ENCODE data around the gene ADARB1.
A peak's percentile ranks its signal among the peaks of the same experiment; 100 is the strongest.

The ADARB1 gene

DNA sequence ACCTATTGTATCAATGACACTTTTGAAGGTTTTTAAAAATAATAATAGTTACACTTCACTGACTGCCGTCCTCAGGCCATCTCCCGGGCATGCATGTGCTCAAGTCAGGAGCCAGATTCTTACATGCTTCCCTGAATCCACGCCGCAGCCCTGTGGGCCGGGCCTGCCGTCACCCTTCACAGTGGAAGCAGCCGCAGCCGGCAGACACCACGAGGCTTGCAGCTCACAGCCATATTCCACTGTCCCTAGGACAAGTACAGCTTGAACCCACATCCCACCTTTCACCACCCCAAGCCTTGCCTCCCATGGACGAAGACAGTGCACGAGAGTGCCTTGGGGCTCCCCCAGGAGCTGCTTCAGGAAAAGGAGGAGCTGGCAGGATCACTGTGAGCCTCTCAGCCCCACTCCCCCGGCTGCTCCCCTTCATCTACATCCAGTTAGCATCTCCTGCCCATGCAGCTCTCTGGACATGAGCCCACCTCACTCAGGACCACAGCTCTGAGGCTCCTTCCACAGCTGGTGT lies 136.1 kb downstream of the ADARB1 start:
- DNase-seq = no peak

DNA sequence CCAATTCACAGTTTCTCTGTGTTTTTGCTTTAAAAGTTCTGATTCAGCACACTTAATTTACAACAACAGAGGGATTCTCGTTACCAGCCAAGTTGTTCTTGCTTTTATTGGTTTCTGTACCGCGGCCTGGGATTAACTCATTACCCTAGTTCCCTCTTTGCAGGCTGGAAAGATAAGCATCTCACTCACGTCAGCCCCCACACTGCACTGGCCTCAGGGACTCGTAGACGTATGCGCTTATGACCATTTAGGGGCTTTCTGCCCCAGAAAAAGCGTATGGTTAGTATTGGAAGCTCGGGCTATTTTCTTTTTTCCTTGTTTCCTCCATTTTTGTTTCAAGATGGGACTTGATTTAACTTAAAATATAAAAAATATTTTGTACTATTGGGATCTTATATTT lies 137.3 kb downstream of the ADARB1 start:
- no peak for DNase-seq

DNA sequence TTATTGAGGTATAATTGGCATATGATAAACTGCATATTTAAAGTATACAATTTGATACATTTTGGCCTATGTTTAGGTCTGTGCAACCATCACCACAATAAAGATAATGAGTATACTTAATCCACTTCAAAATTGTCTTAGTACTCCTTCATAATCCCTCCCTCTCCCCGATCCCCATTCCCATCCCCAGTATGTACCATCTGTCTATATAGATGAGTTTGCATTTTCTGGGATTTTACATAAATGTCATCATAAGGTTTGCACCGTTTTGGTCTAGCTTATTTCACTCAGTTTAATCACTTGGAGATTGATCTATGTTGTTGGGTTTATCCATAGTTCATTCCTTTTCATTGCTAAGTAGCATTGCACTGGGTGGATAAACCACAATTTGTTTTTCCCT lies 139.0 kb downstream of the ADARB1 start:
- DNase-seq = no peak

DNA sequence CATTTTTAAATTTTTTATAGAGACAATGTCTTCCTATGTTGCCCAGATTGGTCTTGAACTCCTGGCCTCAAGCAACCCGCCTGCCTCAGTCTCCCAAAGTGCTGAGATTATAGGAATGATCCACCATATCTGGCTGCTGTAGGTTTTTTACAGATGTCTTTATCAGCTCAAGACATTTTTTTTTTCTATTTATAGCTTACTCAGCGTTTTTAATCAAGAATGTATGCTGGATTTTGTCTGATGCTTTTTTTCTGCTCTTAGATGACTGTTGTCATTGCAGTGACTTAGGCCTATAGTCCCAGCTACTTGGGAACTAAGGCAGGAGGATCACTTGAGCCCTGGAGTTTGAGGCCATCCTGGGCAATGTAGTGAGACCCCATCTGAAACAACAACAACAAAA lies 140.8 kb downstream of the ADARB1 start:
- no peak for DNase-seq

DNA sequence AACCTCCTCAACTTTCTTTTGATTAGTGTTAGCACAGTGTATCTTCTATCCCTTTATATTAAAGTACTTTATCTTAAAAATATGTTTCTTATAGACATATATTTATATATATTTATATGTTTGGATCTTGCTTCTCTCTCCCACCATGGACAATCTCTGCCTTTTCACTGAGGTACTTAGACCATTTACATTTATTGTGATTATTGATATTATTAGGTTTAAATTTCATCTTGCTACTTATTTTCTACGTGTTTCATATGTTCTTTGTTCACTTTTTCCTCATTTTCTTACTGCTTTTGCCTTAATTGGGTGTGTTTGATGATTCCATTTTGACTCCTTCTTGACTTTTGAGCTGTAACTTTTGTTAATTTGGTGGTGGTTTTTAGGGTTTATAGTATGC lies 142.6 kb downstream of the ADARB1 start:
- no peak for DNase-seq

DNA sequence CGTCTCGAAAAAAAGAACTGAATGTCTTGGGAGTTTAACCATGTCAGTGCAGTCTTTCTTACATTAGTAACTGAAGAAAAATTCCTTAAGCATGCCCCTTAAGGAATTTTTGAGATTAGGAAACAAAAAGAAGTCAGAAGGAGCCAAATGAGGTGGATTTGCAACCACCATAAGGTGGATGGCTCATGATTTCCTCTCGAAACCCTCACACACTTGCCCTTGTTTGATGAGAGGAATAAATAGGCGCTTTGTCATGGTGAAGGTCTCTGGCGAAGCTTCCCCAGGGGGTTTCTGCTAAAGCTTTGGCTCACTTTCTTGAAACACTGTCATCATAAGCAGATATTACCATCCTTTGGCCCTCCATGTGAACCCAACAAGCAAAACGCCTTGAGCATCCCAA lies 145.1 kb downstream of the ADARB1 start:
- DNase-seq = no peak

DNA sequence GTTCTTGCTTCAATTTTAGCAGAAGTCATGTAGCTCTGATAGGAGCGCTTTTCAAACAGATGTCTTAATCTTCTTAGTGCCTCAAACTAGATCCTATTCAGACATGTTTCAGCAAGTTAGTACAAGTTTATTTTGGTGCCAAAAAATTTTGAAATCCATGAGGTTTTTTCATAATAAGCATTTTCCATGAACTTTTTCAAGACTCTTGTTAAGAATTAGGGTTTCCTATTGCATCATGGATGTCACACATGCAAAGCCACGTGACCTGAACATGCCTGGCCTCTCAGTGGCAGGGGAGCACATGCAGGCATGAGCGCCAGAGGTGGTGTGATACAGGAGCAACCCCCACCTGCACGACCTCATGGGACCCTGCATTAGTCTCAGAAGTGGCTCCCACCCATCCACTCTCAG lies 145.7 kb downstream of the ADARB1 start:
- no peak for DNase-seq

DNA sequence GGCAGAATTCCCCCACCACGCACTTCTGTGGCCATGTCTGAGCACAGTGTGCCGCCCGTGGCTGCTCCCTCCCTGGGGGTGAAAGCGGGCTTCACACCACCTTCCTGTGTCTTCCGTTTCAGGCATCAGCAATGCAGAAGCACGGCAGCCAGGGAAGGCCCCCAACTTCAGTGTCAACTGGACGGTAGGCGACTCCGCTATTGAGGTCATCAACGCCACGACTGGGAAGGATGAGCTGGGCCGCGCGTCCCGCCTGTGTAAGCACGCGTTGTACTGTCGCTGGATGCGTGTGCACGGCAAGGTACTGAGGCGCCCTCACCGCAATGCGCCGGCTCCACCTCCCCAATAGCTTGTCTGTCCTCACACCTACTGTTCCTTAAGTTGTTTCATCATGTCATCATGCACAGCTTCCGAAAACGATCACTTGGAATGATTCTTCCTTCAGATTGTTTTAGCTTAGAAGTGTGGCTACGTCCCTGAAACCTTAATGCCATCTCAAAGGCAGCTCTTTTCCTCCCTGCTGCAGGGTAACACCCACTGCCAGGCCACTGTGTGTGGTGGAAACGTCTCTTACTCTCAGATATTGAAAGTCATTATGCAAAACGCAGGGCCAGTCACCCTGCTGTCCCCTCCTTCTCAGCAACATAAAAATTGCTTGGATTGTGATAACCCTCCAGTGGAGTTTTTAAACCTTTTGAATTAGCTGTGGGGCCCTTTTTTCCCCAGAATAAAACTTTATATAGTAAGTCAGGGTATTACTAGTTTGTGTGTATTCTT lies 146.5 kb downstream of the ADARB1 start:
- no peak for DNase-seq

DNA sequence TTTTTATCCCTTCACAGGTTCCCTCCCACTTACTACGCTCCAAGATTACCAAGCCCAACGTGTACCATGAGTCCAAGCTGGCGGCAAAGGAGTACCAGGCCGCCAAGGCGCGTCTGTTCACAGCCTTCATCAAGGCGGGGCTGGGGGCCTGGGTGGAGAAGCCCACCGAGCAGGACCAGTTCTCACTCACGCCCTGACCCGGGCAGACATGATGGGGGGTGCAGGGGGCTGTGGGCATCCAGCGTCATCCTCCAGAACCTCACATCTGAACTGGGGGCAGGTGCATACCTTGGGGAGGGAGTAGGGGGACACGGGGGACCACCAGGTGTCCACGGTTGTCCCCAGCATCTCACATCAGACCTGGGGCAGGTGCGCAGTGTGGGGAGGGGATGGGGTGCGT lies 147.6 kb downstream of the ADARB1 start:
- no peak for DNase-seq

DNA sequence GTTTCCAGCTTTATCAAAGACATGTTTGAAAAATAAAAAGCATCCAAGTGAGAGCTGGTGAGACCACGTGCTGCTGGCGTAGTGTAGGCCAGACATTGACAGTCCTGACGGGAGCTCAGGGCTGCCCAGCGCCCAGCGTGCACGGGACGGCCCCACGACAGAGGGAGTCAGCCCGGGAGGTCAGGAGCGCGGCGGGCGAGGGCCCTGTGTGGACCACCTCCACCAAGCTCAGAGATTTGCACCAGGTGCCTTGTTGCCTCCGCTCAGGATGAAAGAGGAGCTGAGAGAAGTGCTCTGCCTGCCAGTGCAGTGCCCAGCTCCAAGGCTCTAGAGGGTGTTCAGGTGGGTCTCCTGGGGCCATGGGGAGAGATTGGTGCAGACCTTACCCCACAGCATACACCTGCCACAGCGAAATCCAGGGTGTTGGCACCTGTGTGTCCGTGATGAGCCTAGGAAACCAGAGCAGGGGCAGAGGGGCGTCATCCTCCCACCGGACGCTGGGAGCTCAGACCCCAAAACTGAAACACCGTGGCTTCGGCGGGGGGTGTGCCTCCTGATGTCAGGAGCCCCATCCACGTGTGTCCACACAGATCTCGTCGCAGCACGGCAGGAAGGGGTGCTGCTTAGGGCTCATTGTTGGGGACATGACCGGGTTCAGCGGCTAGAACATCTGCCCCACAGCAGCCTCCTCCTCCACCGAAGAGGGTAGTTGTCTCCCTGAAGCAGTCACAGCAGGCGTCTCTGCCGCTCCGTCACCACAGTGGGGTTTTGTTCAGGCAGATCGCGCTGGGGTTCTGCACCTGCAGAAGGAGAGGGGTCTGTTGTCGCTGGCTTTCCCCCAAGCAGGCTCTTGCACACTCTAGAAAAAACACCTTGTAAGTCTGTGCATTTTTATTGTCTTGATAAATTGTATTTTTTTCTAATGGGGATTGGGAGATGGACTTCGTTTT lies 149.1 kb downstream of the ADARB1 start:
- no peak for DNase-seq

DNA sequence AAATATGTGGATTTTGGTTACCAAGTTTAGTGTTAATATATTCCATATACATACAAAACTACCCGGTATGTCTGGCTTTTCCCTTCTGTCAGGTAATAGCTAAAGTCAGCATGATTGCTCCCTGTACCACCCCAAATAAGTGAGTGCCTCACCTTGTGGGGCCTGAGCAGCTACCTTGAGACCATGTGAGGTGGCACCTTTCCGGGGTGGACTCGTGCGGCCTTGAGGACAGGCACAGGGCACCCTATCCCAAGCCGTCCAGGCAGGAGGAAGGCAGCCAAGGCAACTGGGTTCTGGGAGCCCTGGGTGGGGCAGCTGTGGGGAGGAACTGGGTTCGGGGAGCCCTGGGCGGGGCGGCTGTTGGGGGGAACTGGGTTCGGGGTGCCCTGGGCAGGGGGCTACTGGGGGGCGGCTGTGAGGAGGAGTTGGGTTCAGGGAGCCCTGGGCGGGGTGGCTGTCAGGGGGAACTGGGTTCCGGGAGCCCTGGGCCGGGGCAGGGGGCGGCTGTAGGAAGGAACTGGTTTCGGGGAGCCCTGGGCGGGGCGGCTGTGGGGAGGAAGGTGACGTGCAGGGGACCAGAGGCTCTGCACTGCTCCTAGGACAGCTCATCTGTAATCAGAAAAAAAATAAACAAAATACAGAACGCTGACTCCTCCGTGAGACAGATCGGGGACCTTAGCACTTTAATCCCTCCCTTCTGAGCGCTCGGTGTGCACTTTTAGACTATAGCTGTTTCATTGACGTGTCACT lies 150.0 kb downstream of the ADARB1 start:
- DNase-seq = peak; percentile 71

DNA sequence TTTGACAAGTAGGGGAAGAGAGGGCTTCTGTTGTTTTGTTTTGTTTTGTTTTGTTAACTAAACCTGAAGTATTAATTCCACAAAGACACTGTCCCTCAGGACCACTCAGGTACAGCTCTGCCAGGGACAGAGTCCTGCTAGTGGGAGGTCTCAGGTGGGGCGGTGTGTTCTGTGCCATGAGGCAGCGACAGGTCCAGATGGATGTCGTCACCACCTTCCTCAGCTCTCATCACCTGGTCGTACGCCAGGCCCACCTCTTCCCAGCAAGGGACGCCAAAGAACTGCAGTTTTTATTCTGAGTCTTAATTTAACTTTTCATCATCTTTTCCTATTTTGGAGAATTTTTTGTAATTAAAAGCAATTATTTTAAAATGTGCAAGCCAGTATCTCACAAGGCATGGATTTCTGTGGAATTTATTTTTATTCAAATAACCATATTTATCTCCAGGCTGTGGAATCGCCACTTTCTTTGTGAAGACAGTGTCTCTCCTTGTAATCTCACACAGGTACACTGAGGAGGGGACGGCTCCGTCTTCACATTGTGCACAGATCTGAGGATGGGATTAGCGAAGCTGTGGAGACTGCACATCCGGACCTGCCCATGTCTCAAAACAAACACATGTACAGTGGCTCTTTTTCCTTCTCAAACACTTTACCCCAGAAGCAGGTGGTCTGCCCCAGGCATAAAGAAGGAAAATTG lies 150.8 kb downstream of the ADARB1 start:
- no peak for DNase-seq

DNA sequence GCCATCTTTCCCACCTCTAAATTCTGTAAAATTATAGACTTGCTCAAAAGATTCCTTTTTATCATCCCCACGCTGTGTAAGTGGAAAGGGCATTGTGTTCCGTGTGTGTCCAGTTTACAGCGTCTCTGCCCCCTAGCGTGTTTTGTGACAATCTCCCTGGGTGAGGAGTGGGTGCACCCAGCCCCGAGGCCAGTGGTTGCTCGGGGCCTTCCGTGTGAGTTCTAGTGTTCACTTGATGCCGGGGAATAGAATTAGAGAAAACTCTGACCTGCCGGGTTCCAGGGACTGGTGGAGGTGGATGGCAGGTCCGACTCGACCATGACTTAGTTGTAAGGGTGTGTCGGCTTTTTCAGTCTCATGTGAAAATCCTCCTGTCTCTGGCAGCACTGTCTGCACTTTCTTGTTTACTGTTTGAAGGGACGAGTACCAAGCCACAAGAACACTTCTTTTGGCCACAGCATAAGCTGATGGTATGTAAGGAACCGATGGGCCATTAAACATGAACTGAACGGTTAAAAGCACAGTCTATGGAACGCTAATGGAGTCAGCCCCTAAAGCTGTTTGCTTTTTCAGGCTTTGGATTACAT lies 151.5 kb downstream of the ADARB1 start:
- no peak for DNase-seq

DNA sequence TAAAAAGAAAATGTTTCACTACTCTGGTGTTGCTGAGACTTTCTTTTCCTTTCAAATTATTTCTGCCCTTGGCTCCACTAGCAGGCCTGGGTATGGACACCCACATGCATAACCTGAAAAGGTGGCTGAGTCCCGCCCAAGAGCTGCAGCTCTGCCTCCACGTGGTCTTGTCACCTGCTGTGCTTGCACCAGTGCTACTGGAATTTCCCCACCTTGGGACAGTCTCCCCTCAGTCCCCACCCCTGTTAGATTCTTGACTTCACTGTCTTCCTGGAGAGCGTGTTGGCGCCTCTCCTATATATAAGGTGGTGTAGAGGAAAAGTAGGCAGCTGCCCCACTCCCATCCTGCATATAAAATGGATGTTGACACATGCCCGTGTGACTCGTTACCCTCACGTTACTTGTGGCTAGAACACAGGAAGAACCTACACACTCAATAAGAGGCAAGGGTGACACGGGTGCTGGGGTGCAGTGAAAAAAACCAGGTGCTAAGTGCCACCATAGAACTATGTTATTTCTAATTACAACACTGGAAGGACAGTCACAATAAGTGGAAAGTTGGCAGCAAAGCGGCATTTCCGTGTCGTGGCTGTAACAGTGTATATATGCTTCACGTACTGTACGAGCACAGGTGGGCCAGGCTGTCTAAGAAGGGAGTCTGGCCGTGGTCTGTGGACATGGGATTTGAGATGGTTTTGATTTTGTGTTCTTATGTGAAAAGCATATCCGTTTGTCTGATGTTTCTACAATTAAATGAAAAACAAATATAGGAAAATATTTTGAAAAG lies 152.4 kb downstream of the ADARB1 start:
- DNase-seq = peak; percentile 16

DNA sequence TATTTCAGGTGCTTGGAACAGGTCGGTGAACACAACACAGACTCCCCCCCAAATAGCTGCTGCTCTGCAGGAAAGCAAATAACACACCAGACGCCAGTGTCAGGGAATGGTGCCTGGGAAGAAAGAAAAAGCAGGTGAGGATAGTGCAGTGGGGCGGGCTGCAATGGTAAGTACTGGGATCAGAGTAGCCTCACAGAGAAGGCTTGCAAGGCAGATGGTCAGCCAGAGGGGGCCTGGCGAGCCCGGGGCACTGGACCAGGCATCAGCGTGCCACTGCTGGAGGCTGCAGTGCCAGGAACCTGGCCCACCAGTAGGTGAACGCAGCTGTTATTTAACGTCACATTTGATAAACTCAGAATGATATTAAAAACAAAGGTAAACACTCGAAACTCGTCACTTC lies 153.4 kb downstream of the ADARB1 start:
- DNase-seq = no peak

DNA sequence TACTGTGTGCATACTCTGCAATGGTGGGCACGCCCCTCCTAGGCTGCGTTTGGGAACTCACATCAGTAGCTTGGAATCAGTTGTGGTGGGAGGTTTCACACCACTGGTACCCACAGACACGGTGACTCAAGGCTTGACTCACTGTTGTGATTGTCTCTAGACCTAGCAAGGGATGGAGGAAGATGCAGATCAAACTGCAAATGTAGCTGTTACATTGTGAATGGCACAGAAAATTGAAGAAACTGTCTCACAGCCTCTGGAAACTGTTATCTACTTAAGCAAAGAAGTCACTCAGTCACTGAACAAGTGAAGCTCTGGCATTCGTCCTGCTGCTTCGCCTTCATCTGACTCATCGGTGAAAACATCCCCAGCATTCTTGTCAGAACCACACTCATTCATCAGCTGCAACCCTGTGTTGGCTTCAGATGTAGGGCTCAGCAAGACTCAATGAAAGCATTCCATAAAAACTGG lies 153.8 kb downstream of the ADARB1 start:
- peak; percentile 57 for DNase-seq

DNA sequence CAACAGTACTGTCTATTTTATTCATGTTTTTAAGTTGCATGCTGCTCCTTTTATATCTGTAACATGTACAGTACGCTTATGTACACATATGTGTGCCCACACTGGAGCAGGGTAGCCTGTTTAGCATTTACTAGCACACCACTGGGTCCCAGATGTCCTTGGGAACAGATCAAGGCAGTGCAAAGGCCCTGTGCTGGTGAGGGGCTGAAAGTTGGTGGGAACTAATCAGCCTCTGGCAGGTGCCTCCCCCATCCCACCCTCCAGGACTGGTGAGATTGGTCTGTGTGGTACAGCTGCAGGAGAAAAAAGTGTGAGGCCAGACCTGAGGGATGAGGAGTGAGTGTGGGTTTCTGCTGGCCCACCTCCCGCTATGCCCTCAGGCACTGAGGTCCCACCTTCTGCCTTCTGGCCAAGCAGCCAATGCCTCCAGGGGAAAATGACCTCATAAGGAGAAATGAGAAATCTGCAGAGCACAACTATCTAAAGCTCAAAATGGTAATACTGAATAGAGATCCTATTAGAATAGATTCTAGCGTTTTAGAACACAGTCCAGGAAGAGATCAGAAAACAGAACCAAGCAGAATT lies 154.4 kb downstream of the ADARB1 start:
- DNase-seq = no peak

DNA sequence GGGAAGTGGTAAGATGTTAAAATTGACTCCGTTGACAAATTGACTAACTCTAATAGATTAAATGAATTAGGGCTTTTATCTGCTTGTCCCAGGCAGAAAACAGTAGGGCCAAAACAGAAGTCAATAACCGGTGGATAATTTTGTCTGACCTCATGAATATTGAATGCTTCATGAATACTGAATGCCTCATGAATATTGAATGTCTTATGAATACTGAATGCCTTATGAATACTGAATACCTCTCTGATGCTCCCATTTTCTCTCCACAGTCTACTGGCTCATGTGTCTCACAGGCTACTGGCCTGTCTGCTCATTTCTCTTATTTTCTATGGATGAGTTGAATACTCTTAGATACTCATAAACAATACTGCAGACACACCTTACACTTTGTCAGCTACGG lies 157.3 kb downstream of the ADARB1 start:
- DNase-seq = no peak

DNA sequence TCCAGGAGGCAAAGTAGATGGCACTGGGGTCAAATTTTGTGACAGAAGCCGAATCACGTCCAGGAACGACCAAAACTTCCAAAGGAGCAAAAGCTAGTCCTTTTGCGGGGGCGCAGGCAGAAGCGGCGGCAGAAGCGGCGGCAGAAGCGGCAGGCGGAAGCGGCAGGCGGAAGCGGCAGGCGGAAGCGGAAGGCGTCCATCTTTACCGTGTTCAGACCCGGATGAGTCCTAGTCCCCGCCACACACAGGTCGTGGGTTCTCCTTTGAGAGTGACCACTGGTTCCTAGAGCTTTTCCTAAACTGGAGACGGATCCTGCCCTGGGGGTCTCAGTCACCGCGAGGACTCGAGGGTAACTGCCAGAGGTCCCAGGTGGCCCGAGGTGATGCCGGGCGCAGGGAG lies 159.7 kb downstream of the ADARB1 start:
- DNase-seq = no peak

DNA sequence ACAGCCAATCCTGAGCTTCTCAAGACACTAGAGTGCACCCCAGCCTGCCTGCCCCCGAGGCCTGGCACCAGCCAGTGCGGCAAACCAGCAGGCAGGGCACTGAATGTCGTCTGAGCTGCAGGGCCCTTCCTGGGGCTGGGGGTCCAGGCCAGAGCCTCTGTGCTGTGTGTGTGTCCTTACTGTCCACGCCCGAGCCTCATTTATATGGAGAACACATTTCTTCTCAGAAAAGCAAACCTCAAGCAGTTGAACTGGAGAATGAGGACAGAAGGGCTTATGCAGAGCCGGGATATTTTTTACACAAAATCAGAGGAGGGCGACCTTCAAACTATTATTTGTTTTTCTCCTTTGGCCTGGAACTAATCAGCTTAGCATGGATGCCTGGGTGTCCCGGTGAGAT lies 160.6 kb downstream of the ADARB1 start:
- no peak for DNase-seq

DNA sequence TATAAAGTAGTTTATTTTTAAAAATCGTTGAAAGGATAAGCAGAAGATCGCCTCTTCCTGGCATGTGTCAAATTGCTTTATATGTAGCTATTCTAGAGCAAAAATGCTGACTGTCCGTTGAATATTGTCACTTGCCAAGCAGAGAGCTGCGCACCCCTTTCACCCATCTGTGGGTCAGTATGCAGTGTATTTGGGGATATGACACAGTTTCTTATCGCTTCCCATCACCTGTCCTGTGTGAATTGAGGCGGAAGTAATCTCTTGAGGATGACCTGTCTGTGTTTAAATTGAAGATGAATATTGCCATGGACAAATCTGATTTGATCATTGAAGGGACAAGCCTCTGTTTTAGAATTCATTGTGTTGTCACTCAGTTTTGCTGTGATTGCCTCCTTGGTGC lies 161.1 kb downstream of the ADARB1 start:
- no peak for DNase-seq
